ENCODE data around the gene LRBA. TPM values are rescaled to one million over a fixed set of nuclear protein-coding genes. Genes with fewer than 3 reads are reported as not detected.
"Not testable (repeated sequence)": the region's sequence is repeated elsewhere in the genome, so short reads cannot be mapped to it uniquely, and the experiment has no call there.

Gene LRBA
- total RNA-seq, 1 donor from 2014 or later = 66.2 TPM

DNA sequence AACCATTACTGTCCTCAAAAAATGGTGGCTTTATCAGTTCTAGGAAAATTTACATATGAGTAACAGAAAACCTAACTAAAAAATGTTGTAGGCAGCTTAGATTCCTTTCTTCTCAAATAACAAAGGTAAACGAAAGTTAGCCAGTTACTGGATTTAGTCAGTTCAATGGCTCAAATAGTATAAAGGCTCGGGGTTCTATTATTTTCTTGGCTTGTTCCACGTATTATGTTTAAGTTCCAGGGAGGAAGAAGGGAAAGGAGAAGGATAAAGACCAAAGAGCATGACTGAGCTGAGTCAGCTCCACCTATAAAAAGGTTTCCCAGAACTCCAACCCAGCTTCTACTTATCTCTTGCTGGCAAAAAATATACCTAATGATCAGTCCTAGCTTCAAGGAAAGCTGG lies 474.1 kb downstream of the LRBA start:
- H3K27ac Mint-ChIP-seq = peak overlapping the region; percentile 4
- TF ChIP-seq, protein P1, sequence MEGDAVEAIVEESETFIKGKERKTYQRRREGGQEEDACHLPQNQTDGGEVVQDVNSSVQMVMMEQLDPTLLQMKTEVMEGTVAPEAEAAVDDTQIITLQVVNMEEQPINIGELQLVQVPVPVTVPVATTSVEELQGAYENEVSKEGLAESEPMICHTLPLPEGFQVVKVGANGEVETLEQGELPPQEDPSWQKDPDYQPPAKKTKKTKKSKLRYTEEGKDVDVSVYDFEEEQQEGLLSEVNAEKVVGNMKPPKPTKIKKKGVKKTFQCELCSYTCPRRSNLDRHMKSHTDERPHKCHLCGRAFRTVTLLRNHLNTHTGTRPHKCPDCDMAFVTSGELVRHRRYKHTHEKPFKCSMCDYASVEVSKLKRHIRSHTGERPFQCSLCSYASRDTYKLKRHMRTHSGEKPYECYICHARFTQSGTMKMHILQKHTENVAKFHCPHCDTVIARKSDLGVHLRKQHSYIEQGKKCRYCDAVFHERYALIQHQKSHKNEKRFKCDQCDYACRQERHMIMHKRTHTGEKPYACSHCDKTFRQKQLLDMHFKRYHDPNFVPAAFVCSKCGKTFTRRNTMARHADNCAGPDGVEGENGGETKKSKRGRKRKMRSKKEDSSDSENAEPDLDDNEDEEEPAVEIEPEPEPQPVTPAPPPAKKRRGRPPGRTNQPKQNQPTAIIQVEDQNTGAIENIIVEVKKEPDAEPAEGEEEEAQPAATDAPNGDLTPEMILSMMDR (IDR thresholded peaks at IDR 0.05; ENCODE audit: unreplicated experiment) = no peak
- no peak overlapping the region for H3K4me3 Mint-ChIP-seq
- H3K36me3 Mint-ChIP-seq = peaks cover 12% of the 10 kb centered on the region
- H3K9me3 Mint-ChIP-seq = peaks cover 11% of the 10 kb centered on the region
- H3K4me1 Mint-ChIP-seq = peaks cover 3% of the 10 kb centered on the region
- DNase-seq (ENCODE audit: low spot score in 2 of 2, unreplicated experiment in 2 of 2) = no peak
- H3K27me3 Mint-ChIP-seq (ENCODE audit: low read depth) = no peaks in the 10 kb centered on the region

DNA sequence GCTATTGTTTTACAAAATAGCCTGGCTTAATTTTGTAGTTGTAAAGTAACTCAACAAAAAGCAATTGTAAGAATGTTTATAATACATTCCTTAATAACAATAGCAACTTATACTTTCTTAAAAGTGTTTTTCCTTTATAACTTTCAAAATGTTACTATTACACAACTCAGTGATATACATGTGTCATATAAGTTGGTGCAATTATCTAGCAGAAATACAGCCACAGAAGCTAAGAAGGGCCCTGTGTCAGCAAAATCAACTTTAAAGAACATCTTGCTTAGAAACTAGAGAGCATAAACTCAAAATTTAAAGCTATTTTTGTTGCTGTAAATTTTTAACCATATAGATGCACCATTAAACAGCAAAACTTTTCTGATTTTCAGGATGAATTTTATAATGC lies 474.5 kb downstream of the LRBA start:
- no peak overlapping the region for H3K27ac Mint-ChIP-seq
- peaks cover 11% of the 10 kb centered on the region for H3K9me3 Mint-ChIP-seq
- peaks cover 3% of the 10 kb centered on the region for H3K4me1 Mint-ChIP-seq
- DNase-seq (ENCODE audit: low spot score in 2 of 2, unreplicated experiment in 2 of 2) = no peak
- TF ChIP-seq, protein P1 (IDR thresholded peaks at IDR 0.05; ENCODE audit: unreplicated experiment) = no peak
- H3K36me3 Mint-ChIP-seq = peaks cover 12% of the 10 kb centered on the region
- no peak overlapping the region for H3K4me3 Mint-ChIP-seq
- H3K27me3 Mint-ChIP-seq (ENCODE audit: low read depth) = no peaks in the 10 kb centered on the region

DNA sequence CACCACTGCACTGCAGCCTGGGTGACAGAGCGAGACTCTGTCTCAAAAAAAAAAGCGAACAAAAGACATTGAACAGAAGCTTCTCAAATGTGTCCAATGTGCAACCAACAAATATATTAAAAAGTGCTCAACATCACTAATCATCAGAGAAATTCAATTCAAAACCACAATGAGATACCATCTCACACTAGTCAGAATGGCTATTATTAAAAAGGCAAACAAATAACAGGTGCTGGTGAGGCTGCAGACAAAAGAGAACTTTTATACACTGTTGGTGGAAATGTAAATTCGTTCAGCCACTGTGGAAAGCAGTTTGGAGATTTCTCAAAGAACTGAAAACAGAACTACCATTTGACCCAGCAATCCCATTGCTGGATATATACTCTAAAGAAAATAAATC lies 477.2 kb downstream of the LRBA start:
- H3K4me3 Mint-ChIP-seq; H3K27me3 Mint-ChIP-seq (ENCODE audit: low read depth); H3K27ac Mint-ChIP-seq; H3K4me1 Mint-ChIP-seq; DNase-seq (ENCODE audit: low spot score in 2 of 2, unreplicated experiment in 2 of 2): not testable (repeated sequence)
- Mint-ChIP-seq H3K9me3 (peaks cover 11% of the 10 kb centered on the region), H3K36me3 (peaks cover 12% of the 10 kb centered on the region)

DNA sequence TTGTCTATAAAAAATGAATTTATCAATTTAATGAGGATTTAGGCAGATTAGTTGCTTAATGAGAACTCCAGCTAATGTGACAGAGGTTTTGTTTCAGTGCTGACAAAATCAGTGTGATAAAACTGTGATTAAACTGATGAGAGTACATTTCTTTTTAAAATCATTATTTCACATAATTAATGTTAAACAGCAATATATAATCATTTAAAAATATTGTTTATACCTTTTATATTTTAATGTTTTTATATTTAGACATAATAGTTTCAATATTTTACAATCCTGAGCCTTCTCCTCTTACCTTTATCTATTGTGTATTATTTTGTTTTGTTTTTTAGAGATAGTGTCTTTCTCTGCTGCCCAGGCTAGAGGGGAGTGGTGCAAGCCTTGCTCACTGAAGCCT lies 480.3 kb downstream of the LRBA start:
- DNase-seq (ENCODE audit: low spot score in 2 of 2, unreplicated experiment in 2 of 2) = no peak
- peaks cover 20% of the 10 kb centered on the region for H3K9me3 Mint-ChIP-seq
- H3K36me3 Mint-ChIP-seq = peaks cover 12% of the 10 kb centered on the region
- no peak overlapping the region for H3K4me3 Mint-ChIP-seq
- H3K4me1 Mint-ChIP-seq = no peaks in the 10 kb centered on the region
- H3K27ac Mint-ChIP-seq = no peak overlapping the region
- TF ChIP-seq, protein P1 (IDR thresholded peaks at IDR 0.05; ENCODE audit: unreplicated experiment) = no peak
- no peaks in the 10 kb centered on the region for H3K27me3 Mint-ChIP-seq (ENCODE audit: low read depth)

DNA sequence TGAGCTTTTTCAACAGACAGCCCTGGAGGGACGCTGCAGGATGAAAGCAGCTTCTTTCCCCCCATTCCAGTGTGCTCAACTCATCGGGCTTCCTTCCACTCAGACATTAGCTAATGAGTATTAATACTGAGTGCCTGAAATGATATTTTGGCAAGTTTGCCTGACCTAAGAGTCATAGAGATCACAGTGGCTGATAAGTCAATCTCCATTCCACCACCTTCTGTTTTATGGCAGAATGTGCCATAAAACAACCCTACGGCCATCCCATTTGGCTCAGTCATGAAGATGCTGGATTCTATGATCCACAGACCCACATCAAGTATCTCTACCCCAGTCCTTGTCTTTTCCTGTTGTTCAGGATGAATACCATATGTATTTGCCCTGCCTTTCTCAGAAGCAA lies 481.4 kb downstream of the LRBA start:
- H3K9me3 Mint-ChIP-seq = peaks cover 21% of the 10 kb centered on the region

DNA sequence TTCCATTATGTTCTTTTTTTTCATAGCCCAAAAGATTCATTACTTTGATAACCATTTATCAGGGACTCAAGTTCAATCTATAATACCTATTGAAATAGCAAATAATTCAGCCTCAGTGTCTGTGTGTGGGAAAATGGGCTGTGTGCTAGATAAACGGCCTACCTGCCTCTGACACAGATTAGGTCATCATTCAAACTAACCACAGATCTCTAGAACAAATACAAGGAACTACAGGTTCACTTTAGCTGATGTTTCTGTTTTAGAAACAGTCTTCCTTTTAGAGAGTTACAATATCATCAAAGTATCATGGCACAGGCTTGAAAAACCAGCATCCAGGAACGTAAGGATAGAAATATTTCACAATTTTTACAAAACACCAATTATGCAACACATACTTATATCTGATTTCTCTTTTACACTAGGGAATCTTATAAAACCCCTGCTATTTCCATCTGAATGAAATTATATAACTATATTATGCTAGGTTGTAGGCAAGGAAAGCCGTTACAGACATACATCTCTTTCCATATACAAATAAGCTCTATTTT lies 489.7 kb downstream of the LRBA start:
- Mint-ChIP-seq H3K27me3 (ENCODE audit: low read depth) (no peaks in the 10 kb centered on the region), H3K36me3 (peaks cover 10% of the 10 kb centered on the region), H3K4me3 (no peak overlapping the region), H3K4me1 (no peaks in the 10 kb centered on the region), H3K27ac (no peak overlapping the region), H3K9me3 (peaks cover 16% of the 10 kb centered on the region)
- TF ChIP-seq, protein P1 (IDR thresholded peaks at IDR 0.05; ENCODE audit: unreplicated experiment) = no peak
- no peak for DNase-seq (ENCODE audit: low spot score in 2 of 2, unreplicated experiment in 2 of 2)

More for the DNA sequence above, 481.4 kb downstream of the LRBA start:
- Mint-ChIP-seq H3K4me3 (no peak overlapping the region), H3K36me3 (peaks cover 13% of the 10 kb centered on the region), H3K4me1 (no peaks in the 10 kb centered on the region), H3K27me3 (ENCODE audit: low read depth) (no peaks in the 10 kb centered on the region), H3K27ac (no peak overlapping the region)
- no peak for DNase-seq (ENCODE audit: low spot score in 2 of 2, unreplicated experiment in 2 of 2)
- TF ChIP-seq, protein P1 (IDR thresholded peaks at IDR 0.05; ENCODE audit: unreplicated experiment) = no peak
